GM19455 (cell line): ENCODE results near the gene CHST6.
"Not testable (repeated sequence)": the region's sequence is repeated elsewhere in the genome, so short reads cannot be mapped to it uniquely, and the experiment has no call there.

Experiments
- ATAC-seq: cut with Tn5 transposase; IDR thresholded peaks from one replicate; pipeline ENCODE4 v1.9.1; 2021; ENCODE audit not compliant: unreplicated experiment

The CHST6 gene

GRCh38 chr16:75495076-75495674, at the start of gene CHST6:
TSS of gene CHST6 (minus strand) at chr16:75495441. CDS start at chr16:75479828, 15,613 bp downstream.
- peak; percentile 64 for ATAC-seq

DNA sequence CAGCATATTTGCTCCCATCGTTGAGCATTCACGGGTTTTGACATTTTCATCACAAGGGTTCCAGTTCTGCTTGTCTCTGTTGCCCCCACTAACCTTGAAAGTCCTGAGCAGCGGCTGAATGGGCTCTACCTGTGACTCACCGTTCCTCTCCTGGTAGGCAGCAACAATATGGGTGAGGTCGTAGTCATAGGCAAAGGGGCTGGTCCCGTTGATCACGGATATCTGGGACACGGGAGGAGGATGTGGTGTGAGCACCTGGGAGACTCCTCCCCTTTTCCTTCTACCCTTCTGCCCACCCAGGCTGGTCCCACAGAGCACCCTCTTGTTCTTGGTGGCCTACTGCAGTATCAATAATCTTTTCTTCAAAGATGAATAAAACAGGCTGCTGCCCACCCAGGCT, 47.2 kb upstream of the CHST6 start:
- ATAC-seq: not testable (repeated sequence)

DNA sequence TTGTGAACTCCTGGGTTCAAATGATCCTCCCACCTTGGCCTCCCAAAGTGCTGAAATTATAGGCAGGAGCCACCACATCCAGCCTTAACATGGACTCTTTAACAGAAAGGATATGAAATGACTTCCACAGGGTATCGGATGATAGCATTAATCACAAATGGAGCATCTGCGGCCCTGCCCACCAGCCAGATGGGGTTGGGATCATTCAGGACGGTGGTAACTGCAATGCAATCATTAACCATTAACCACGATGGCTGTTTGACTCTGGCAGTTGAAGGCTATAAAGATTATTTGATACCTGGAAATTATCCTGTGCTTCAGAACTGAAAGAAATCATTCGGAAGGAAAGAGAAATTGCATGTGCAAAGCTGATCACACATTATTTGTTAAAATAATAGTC, 46.0 kb upstream of the CHST6 start:
- no peak for ATAC-seq

GRCh38 chr16:75538882-75539565, 43.8 kb upstream of the CHST6 start:
- not testable (repeated sequence) for ATAC-seq

DNA sequence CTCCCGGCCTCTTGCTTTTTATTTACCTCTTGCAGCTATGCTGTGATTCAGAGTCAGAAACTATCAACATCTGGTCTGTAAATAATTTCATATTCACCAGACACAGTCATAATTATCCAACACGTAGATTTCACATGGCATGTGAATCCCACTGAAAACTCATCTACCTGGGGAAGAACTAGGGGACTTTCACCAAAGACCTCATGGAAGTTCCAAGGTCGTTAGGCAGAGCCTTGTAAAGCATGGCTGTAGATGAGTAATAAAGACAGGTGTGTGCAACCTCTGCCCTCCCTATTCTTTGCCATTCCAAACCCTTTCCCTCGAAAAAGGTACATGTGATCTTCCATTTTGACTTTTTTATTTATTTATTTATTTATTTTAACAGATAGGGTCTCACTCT, 42.5 kb upstream of the CHST6 start:
- ATAC-seq: no peak

GRCh38 chr16:75535901-75536300, 40.7 kb upstream of the CHST6 start, which contains the start of gene CHST5:
TSS of gene CHST5 (minus strand) at chr16:75536108. CDS start at chr16:75530384, 5,724 bp downstream.
- no peak for ATAC-seq

GRCh38 chr16:75535211-75535843, 40.1 kb upstream of the CHST6 start:
- ATAC-seq: no peak

GRCh38 chr16:75534560-75535205, 39.4 kb upstream of the CHST6 start:
- ATAC-seq: no peak

DNA sequence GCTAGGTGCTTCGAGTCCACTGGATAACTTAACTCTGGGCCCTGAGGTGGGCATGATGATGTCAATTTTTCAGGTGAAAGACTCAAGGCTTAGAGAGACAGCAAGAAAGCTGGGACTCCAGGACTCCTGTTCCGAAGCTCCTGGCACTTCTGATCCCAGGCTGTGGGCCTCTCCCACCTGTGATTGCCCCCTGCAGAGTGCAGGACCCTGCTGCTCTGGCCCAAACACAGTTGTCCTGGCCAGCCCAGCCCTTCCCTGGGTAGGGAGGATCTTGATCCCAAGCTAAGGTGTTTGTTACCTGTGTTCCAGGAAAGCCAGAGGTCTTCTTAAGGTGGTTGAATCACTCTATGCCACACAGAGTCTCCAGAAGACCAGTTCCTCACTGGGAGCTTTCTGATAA, 37.5 kb upstream of the CHST6 start:
- no peak for ATAC-seq

DNA sequence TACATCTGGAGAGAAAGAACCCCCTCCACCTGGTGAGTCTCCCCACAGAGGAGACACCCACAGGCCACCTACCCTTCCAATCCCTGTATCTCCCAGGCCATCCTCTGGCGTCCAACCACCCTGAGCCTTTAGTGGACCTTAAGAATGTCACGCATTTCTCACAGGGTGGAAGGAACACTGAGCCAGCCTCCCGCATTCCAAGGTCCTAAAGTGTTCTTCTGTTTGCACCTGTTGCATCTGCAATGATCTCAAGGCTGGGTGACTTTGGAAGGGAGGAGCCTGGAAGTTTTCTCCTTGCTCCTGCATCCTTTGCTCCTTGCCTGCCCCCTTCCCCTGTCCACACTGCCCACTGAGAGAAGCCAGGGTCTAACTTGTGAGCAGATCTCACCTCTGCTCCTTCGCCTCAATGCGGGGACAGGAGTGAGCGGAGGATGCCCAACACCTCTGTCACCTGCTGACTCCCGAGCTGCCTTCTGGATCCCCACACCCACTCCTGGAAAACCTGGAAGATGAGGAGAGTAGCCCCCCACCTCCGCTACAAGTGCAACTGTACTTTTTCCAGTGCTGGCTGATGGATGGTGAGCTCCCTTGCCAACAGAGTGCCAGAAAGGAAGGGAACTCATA, 37.0 kb upstream of the CHST6 start:
- ATAC-seq: no peak

GRCh38 chr16:75529959-75530358, 34.7 kb upstream of the CHST6 start:
- no peak for ATAC-seq

DNA sequence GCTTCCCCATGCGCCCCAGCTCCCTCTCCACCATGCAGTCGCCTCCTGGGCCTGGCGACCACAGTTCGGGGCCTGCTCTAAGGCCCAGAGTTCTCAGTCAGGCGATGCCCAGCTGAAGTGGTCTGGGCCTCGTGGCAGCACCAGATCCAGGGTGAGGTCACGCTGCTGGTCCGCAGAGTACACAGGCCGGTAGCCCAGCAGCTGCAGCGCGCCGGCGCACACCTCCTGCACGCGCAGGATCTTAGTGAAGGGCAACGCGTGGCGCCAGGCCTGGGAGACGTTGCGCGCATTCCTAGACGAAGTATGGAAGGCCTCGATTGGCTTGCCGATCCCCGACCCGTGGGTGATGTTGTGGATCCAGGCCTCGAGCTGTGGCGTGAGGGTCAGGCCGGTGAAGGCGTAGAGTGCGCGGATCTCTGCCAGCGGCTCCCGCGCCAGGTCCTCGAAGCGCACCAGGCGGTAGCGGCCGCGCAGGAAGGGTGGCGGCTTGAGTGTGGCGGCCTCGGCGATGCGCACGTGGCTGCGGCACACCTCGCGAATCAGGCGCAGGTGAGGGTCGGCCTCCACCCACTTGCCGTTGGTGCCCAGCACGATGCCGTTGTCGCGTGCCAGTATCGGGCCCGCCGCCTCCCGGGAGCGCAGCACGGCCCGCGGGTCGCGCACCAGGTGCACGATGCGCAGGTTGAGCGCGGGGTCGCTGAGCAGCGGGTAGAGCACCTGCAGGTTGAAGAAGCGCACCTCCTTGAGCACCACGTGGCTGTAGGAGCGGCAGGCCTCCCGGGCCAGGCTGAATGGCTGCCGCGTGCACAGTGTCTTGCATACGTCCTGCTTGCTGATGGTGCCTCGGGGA, 34.0 kb upstream of the CHST6 start:
- no peak for ATAC-seq

GRCh38 chr16:75527825-75528299, 32.6 kb upstream of the CHST6 start:
- ATAC-seq: no peak

GRCh38 chr16:75526032-75526790, 31.0 kb upstream of the CHST6 start:
- ATAC-seq: no peak

DNA sequence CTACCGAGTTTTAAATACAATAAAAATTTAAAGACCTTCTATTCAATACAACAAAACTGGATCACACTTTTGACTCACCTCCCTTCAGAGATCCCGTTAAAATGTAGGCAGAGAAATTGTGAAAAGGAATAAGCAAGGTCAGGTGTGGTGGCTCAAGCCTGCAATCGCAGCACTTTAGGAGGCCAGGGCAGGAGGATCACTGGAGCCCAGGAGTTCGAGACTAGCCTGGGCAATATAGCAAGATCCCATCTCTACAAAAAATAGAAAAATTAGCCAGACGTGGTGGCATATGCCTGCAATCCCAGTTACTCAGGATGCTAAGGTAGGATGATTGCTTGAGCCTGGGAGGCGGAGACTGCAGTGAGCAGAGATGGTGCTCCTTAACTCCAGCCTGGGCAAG, 23.9 kb upstream of the CHST6 start:
- no peak for ATAC-seq

GRCh38 chr16:75516189-75516966, 21.1 kb upstream of the CHST6 start:
- ATAC-seq: peak; percentile 38

- no peak for ATAC-seq
Measured at GRCh38 chr16:75514296-75514695, 19.1 kb upstream of the CHST6 start.

DNA sequence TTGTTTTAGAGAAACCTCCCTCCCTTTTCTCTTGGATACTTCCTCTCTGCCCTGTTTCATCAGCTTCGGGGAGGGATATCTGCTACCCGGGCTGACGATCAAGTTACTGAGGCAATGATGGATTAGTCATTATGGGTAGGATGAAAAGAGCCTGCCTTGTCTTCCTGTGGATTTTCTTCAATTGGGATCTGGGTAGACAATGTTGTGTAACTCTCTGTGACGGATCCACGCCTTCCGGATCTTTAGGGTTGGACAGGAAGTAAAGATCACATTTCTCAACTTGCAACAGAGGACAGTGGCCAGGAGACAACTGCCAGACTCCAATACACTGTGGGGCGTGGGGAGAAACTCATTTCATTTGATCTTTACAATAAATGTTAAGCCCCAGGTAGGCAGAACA, 11.3 kb upstream of the CHST6 start:
- ATAC-seq: no peak

DNA sequence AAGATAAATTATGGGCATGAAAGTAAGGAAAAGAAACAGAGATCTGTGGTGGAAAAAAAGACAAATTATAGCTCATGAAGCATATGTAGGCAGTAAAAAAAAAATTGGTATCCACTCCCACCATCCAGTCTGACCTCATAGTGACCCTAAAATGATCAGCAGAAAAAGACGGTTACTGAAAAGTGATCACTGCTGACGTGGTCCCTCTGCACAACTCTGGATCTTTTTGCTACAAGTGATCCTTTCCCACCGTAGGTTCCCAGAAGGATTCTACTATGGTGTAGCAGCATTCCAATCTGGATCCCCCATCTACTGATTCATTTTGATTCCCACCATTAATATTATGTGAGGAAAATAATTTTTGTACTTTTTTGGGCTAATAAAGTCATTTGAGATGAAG, 10.9 kb upstream of the CHST6 start:
- no peak for ATAC-seq
